Measurements from ENCODE around the gene GFAP. TPM values are rescaled to one million over a fixed set of nuclear protein-coding genes. Genes with fewer than 3 reads are reported as not detected.

GFAP gene
- total RNA-seq, 2 donors from 2014 or later, result 0.62 TPM; not detected in 1

DNA sequence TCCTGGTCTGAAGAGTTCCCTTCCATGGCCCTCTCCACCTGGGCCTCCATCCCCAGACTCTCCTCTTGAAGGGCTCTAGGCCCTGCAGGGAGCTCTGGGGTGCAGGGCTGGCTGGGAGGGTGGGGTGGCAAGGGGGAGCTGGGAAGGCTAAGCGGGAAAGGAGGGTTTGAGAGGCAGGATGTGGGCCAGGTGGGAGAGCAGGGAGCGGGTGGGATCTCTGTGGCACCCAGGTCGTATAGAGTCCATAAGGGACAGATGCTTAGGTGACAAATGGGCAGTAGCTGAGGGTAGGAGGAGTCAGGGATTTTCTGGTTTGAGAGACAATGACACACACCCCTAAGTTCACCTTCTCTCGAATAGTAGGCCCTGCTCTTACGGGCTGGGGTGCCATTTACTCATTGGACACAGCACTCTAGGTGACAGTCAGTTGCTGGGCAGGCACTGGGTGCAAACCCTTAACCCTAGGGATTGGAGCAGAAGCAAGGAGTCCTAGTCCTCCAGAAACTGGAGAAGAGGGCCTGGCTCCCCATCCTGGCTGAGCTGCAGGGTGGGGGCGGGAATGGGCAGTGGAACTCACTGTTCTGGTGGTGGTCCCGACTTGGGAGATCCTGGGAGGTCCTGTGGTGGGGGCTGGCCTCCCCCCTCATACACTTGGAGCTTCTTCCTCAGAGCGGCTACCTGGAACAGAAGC lies 16.9 kb upstream of the GFAP start:
- WGBS, result 90% methylated on average over 8 of the region's 8 CpGs

DNA sequence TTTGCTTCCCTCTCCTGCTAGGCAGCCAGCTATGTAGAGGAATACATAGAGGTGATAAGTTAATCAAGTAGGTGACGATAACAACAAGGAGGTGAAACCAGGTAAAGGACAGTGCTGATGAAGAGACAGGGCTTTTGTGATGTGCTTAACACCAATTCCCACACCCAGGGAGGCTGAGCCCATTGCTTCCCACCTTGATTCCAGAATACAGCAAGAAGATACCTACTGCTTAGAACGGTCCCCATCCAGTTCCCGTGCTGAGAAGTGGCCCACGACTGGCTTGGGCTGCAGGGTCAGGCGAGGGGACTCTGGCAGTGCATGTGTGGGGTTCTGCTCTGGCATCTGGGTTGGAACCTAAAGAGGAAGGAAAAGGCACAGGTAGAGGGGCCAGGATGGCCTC lies 16.1 kb upstream of the GFAP start:
- no peaks in the 10 kb centered on the region for H3K36me3 ChIP-seq
- DNase-seq (ENCODE audit: low spot score), result no peak
- H3K27ac ChIP-seq, result no peak overlapping the region
- no peak overlapping the region for H3K4me3 ChIP-seq
- WGBS, result 92% methylated on average over 5 of the region's 5 CpGs
- intact Hi-C loops (cut with DNase I), result no loop called here
- H3K4me1 ChIP-seq (replicated peaks), result no peaks in the 10 kb centered on the region
- no peaks in the 10 kb centered on the region for H3K27me3 ChIP-seq (replicated peaks; ENCODE audit: insufficient read depth)
- TF ChIP-seq, protein P1, sequence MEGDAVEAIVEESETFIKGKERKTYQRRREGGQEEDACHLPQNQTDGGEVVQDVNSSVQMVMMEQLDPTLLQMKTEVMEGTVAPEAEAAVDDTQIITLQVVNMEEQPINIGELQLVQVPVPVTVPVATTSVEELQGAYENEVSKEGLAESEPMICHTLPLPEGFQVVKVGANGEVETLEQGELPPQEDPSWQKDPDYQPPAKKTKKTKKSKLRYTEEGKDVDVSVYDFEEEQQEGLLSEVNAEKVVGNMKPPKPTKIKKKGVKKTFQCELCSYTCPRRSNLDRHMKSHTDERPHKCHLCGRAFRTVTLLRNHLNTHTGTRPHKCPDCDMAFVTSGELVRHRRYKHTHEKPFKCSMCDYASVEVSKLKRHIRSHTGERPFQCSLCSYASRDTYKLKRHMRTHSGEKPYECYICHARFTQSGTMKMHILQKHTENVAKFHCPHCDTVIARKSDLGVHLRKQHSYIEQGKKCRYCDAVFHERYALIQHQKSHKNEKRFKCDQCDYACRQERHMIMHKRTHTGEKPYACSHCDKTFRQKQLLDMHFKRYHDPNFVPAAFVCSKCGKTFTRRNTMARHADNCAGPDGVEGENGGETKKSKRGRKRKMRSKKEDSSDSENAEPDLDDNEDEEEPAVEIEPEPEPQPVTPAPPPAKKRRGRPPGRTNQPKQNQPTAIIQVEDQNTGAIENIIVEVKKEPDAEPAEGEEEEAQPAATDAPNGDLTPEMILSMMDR (IDR thresholded peaks at IDR 0.05), result no peak
- no peak for TF ChIP-seq POLR2AphosphoS5 (IDR thresholded peaks at IDR 0.05)
- TF ChIP-seq POLR2A (IDR thresholded peaks at IDR 0.05), result no peak
- H3K9me3 ChIP-seq, result no peaks in the 10 kb centered on the region

More for the DNA sequence above, 16.9 kb upstream of the GFAP start:
- no peaks in the 10 kb centered on the region for H3K36me3 ChIP-seq
- no peak for DNase-seq (ENCODE audit: low spot score)
- H3K27me3 ChIP-seq (replicated peaks; ENCODE audit: insufficient read depth), result no peaks in the 10 kb centered on the region
- no peak overlapping the region for H3K4me3 ChIP-seq
- TF ChIP-seq, protein P1 (IDR thresholded peaks at IDR 0.05), result no peak
- TF ChIP-seq POLR2A (IDR thresholded peaks at IDR 0.05) (no peak), POLR2AphosphoS5 (IDR thresholded peaks at IDR 0.05) (no peak)
- no peaks in the 10 kb centered on the region for H3K4me1 ChIP-seq (replicated peaks)
- H3K27ac ChIP-seq, result no peak overlapping the region
- H3K9me3 ChIP-seq, result no peaks in the 10 kb centered on the region
- intact Hi-C loops (cut with DNase I), result no loop called here

DNA sequence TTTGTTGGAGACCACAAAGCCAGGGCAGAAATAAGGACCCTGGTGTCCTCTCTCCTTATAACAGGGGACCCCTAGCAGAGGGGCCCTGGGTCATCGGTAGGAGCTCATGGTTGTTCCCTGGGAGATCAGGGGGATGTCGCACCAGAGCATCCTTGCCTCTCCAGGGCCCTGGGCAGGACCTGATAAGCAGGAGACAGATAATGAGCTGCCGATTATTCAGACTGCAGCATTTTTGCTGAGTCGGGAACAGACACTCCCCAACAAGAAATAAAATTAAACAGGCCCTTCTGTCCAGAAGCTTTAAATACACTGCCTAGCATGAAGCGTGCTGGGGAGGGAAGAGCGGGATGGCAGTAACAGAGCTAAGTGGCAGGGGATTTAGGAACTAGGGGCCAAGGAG lies 15.4 kb upstream of the GFAP start:
- Histone ChIP-seq H3K9me3 (no peaks in the 10 kb centered on the region), H3K27me3 (replicated peaks; ENCODE audit: insufficient read depth) (no peaks in the 10 kb centered on the region), H3K27ac (no peak overlapping the region), H3K36me3 (no peaks in the 10 kb centered on the region), H3K4me1 (replicated peaks) (no peaks in the 10 kb centered on the region), H3K4me3 (no peak overlapping the region)
- intact Hi-C loops (cut with DNase I), result no loop called here
- 83% methylated on average over 6 of the region's 6 CpGs for WGBS
- TF ChIP-seq, protein P1 (IDR thresholded peaks at IDR 0.05), result no peak
- no peak for TF ChIP-seq POLR2A (IDR thresholded peaks at IDR 0.05)
- no peak for TF ChIP-seq POLR2AphosphoS5 (IDR thresholded peaks at IDR 0.05)
- no peak for DNase-seq (ENCODE audit: low spot score)

DNA sequence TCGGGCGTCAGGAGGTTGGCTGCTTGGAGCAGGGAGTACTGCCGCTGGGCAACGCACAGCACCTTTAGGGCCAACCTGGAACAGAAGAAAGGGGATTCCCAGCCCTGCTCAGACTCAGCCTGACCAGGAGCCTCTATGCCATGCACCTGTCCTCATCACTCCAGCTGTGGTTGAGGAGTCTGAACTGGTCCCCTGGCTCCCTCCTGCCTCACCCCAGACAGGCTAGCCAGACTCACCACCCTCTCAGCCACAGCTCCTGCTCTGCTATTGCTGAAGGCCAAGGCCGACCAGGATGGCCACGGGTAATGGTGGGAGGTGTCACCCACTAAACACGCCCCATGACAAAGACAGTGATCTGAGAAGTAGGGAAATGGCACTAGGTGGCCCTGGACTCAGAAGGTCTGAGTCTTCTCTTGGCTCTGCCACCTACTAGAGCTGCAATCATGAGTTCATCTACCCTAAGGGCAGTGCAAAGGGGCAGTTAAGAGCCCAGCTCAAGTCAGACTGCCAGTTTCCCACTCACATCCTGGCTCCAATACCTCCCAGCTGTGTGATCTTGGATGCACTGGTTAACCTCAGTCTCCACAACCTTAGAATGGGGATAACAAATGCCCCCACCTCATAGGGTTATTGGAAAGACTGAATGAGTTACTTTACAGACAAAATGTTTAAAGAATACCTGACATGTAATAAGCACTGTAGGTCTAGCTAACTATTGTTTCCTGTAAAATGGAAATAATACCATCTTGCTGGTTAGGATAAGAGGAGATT lies 13.8 kb upstream of the GFAP start:
- 98% methylated on average over 7 of the region's 7 CpGs for WGBS
- intact Hi-C loops (cut with DNase I), result no loop called here
- no peaks in the 10 kb centered on the region for H3K4me1 ChIP-seq (replicated peaks)
- H3K27ac ChIP-seq, result no peak overlapping the region
- DNase-seq (ENCODE audit: low spot score), result no peak
- H3K4me3 ChIP-seq, result no peak overlapping the region
- H3K9me3 ChIP-seq, result no peaks in the 10 kb centered on the region
- TF ChIP-seq, protein P1 (IDR thresholded peaks at IDR 0.05), result no peak
- TF ChIP-seq POLR2A (IDR thresholded peaks at IDR 0.05) (no peak), POLR2AphosphoS5 (IDR thresholded peaks at IDR 0.05) (no peak)
- no peaks in the 10 kb centered on the region for H3K36me3 ChIP-seq
- no peaks in the 10 kb centered on the region for H3K27me3 ChIP-seq (replicated peaks; ENCODE audit: insufficient read depth)
